DMS79 (cell line): ENCODE results near the gene DIAPH1.

Source experiments
- DNase-seq: peaks from one replicate; lab custom pipeline; 2025; lab: John Stamatoyannopoulos, UW

The DIAPH1 gene

DNA sequence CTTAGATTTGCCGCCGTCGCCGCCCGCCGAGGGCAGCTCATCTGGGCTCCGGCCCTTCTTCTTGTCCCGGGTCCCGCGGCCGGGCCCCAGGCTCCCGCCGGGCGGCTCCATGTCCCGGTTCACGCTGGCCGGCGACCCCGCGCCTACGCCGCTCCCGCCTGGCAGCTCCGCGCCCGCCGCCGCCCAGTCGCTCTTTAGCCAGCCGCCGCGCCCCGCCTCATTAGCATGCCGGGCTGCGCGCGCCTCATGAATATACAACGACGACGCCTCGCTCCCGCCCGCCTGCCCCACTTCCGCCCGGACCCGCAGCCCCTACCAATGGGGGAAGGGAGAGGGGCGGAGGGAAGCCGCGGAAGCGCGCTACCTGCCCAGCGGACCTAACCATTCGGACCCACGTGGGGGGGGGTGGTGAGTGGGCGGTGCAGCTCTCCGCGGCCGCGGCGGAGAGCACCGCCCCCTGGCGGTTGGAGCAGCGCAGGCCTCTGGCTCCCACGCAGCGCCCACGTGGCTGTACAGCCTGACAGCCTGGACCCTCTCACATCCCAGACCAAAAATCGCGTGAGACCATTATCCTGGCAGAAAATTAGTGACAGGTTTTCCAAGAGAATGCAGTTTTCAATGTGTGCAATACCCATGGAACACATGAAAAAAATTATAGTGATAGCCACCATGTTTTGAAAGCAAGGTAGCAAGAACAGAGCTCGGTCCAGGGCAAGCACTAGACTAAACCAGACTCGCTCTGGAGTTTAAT is at the start of gene DIAPH1:
Gene DIAPH1, minus strand, starts transcription at position 197 of the 751 bp plus-strand sequence. Its CDS starts 86 bp downstream, at position 111.
- DNase-seq = peak; percentile 79

DNA sequence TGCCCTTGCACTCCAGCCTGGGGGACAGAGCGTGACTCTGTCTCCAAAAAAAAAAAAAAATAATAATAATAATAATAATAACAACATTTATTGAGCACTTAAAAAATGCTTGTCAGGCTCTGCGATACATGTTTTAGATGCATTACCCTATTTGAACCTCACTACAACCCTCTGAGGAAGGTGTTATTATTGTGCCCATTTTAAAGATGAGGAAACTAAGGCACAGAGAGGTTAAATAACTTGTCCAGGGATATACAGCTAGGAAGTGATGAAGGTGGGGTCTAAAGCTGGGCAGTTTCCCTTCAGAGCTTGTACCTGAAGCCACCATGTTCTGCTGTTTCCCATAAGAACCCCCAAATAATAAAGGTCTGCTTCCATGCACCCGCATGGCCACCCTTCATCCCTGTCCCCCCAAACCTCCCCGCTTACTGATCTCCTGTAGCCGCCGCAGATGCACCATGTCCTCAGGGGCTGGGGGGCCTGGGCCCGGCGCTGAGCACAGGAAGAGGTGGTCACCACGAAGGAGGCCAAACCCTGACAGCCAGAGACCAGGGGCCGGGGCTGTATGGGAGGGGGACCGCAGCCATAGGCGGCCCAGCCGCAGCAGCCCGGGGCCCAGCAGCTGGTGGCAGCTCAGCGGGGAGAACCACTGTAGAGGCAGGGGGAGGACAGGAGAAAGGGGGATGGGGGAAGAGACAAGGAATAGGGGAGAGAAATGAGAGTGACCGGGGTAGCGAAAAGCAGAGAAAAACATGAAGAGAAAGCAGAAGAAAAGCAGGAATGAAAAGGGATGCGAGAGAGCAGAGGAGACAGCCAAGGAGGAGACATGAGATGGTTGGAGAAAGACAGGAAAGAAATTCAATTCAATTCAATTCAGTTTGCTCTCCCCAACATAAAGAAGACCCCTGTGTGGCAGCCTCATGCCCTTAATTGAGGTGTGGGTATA is 47.5 kb upstream of the DIAPH1 start:
- no peak for DNase-seq

DNA sequence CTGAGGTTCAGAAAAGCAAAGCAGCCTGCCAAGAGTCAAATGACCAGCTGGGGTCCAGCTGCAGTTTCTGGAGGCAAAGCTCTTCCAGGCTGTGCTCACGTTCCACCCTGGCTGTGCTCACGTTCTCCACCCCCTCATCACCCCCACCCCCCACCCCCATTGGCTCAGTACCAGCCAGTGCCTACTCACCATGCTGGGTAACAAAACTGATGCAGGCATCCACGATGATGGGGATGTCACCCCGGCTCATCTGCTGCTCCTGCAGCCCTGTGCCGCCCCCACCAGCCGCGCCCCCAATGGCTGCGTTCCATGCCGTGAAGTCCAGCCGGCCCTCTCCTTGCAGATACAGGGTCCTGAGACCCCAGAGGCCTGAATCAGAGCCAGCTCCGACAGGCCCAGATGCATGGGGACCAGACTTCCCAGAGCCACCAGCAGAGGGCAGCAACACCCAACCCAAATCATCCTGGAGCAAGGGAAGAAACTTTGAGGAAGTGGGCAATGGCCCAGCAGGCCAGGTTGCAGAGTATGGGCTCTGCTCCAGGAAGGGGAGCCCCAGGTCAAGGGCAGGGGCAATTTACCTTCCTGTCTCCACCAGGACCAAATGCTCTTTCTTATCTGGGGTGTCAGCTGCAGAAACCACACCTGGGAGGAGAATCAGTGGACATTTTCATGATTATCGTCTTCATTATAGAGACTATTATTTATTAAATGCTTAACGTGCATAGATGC is 46.1 kb upstream of the DIAPH1 start:
- peak; percentile 12 for DNase-seq

DNA sequence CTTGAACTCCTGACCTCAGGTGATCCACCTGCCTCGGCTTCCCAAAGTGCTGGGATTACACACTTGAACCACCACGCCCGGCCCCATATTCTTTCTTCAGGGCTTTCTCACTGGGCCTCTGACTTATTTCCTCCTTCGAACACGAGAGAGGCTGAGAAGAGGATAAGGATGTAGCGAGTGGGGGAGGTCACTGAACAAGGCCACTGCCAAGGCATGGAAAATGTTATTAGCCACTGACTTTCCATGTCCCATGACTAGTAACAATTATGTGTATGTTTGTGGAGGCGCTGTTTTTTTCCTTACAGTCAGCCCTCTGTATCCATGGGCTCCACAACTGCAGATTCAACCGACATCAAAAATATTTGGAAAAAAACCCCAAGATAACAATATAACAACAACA is 44.7 kb upstream of the DIAPH1 start:
- no peak for DNase-seq

DNA sequence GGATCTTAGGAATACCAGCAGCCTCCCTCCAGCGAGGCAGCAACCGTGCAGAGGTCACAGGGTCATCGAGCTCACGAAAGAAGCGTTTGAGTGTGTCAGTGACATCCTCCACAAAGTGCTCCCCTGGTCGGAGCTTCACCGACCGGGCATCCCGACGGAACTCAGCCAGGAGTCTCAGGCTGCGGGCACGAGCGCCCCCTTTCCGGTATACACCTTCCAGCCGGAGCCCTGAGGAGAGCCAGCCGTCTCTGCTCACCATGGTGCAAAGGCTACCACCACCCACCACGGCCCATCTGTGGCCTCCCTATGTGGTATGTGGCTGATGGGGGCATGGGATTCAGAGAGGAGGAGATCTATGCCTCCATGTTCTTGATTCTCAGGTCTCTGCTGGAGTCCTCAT is 43.2 kb upstream of the DIAPH1 start:
- DNase-seq = no peak

DNA sequence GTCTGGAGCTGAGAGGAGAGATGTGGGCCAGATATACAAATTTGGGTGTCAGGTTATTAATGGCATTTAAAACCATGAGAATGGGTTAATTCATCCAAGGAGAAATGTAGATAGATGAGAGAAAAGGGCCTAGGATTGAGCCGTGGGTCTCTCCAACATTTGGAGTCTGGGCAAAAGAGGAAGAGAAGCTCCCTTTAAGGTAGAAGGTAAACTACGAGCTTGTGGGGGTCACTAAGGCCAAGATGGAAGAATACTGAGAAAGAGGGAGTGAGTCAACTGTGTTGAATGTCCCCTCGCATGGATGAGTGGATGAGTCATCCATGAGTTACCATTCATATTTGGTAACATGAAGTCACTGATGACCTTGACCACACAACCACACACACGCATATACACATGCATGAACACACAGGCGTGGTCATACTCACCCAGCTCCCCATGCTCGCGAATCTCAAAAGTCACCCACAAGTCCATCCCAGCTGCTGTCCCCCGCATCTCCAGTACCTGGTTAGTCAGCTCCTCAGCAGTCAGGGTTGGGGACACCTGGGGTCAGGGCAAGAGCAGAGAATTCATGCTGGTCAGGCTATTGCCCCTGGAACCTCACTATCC is 39.2 kb upstream of the DIAPH1 start:
- DNase-seq = no peak

DNA sequence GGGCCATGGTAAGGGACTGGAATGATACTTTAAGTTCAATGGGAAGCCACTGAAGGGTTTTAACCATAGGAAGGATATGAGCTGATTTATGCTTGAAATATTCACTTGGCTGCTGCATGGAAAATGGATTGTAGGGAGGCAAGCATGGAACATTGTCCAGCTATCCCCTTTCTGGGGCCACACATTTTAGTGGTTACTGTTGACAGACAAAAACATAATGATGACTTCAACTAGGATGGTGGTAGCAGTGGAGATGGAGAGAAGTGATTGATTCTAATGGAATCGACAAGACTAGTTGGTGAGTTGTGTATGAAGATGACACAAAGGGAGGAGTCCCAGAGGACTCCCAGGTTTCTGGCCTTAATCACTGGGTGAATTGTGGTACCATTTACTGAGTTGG is 38.6 kb upstream of the DIAPH1 start:
- no peak for DNase-seq

DNA sequence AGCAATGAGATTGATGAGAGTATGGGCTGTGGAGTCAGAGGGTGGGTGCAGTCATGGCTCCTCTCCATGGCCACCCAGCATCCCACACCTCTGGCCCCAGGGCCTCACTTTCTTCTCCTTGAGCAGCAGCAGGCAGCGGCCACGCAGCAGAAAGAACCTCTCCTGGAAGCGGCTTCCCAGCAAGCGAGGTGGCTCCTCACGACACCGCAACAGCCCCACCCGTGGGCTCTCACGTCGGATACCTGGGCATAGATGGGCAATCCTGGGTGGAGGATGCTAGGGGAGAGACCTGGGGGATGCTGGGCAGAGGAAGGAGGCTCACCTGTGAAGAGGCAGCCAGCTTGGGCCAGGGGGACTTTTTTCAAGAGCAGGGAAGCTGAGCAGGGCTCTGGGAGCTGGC is 37.6 kb upstream of the DIAPH1 start:
- DNase-seq = no peak

DNA sequence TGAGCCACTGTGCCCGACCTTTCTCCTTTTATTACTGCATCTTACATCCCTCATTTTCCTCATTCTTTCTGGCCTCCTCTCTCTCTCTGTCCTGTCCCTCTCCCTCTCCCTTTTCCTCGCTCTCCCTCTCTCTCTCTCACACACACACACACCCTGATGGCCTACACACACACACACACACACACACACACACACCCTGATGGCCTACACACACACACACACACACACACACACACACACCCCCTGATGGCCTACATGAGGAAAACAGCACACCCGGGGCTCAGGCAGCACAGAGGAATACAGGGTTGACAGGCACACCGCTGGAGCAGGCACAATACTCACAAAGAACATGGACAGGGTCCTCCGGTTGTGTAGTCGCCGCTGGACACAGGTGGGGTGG is 36.2 kb upstream of the DIAPH1 start:
- no peak for DNase-seq

DNA sequence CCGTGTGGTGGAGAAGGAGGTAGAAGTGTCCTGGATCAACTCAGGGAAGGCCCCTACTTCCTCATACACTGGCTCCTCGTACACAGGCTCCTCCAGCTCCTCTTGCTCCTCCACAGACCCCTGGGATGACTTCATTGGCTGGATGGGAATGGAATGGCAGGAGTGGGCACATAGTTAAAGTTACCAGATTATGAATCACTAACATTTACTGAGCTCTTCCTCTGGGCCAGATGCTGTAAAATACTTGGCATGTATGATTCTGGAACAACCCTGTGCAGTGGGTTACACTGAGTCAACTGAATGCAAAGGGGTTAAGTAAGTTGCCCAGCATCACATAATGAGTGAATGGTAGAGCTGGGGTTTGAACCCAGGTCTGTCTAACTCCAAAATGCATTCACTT is 35.5 kb upstream of the DIAPH1 start:
- no peak for DNase-seq

DNA sequence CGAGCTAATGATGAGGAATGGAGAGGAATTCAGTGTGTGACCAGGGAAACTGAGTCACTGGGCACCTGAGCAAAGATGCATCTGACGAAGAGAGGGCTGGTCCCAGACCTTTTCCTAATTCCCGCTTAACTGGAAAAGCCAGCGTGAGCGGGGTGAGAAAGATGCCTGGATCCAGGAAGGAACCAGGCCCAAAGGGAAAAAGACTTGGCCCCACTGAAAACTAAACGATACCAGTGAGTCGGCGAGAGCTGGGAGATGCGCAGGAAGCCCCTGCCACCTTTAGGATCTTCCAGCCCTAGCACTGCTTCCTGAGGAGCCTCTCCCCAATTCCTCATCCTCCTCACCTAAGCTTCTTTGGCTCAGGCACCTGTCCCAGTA is 32.9 kb upstream of the DIAPH1 start:
- no peak for DNase-seq

DNA sequence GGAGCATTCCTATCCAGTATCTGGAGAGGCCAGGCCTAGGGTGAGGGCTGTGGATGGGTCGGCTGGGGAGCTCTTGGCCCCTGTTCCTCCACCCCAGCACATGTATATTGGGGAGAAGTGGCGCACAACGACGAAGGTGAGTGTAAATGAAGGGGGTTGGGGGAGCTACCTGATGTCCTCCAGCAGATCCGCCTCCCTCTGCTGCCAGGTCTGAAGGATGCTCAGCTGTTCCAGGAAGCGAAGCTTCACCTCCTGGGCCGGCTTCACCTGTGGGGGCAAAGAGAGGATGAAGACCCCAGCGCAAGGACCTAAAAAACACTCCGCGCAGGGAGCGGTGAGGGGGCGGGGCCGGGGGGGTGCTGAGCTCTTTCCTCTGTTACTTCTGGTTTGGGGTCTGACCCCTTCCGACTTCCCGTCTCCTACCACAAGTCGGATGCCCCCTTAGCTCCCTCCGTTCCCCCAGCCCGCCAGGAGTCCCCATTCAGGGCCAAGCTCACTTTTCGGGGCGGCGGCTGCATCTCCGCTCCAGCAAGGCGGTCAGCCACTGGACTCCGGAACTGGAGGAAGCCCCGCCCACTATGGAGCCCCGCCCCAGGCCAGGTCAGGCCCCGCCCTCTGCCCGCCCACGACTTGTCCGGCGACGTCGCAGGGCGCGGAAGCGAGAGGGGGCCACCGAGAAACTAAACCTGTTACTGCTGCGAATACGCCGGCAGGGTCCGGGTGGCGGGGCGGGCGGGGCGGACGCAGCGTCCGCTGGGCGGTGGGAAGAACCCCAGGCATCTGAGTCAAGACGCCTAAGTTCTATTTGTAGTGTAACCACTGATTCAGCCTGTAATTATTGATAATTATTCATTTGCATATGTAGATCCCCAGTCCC is 32.3 kb upstream of the DIAPH1 start, which contains the start of gene FCHSD1:
Gene FCHSD1, minus strand, starts transcription at position 568 of the 877 bp plus-strand sequence. Its CDS starts 50 bp downstream, at position 518.
- peak; percentile 2 for DNase-seq

DNA sequence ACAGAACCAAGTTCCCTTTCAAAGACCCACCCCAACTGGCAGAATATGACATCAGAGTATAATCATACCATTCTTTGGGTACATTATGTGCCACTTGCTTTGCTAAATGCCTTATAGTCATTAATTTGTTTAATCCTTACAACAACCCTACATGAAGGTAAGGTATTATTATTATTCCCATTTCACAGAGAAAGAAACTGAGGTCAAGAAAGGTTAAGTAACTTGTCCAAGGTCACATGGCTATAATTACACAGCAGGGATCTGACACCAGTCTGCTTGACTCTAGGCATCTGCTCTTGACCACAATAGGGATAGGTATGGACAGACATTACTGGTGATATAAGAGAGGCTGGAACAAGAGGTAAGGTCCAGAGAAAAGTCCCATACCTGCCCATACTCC is 31.2 kb upstream of the DIAPH1 start:
- no peak for DNase-seq

DNA sequence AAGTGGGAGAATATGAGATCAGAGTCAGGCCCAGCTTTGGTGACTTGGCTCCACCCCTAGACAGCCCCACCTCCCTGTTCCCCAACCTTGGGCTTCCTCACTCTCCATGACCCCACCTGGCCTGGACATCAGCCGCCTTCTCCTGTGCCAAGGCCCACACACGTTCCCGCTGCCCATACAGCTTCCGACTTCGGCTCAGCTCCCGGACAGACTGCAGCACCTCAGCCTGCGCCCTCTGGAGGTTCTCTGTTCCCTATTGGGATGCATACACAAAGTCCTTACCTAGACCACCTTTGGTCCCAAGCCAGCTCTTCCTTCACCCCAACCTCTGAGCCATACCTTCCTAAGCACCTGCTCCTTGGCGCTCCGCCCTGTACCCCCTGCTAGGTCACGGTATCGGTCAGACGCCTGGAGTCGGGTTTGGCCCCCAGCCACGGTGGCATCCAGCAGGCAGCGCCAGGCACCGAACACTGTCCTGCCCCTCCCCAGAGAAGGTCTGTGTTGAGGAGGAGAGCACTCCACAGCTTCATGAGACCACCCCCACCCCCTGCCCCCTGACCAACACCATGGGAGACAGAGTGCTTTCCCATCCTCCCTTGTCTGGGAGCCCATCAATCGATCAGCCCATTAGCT is 30.4 kb upstream of the DIAPH1 start:
- DNase-seq = no peak

DNA sequence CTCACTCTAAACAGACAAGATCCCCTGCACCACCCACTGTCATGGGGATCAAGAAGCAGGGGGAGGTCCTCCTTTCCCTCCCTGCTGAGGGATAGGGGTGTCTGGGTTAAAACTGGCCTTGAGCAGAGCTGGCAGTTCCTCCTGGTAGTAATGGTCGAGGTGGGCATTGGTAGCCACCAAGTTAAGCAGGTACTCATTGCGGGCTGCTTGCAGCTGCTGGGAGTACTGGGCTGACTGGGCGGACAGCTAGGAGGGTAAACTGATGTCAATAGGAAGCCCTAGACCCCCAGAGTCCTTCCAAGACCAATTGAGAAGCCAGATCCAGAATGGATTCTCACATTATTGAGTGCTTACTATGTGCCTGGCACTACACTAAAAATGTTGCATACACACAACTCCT is 29.1 kb upstream of the DIAPH1 start:
- DNase-seq = no peak

DNA sequence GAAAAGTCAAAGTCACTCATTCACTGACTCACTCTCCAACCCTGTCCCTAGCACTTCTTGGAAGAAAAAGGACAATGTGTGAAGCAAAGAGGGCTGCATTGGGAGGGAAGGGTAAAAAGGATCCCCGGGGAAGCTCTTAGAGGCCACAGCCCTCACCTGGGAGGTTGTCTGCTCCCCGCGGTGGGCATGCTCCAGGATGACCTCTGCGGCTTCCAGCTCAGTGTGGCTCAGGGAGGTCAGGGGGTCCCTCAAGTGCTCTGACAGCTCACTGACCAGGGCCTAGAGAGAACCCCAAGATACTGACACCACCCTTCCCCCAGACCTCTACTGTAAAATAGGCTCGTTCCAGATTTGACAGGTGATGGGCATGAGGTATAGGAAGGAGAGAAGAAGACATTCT is 28.4 kb upstream of the DIAPH1 start:
- no peak for DNase-seq

DNA sequence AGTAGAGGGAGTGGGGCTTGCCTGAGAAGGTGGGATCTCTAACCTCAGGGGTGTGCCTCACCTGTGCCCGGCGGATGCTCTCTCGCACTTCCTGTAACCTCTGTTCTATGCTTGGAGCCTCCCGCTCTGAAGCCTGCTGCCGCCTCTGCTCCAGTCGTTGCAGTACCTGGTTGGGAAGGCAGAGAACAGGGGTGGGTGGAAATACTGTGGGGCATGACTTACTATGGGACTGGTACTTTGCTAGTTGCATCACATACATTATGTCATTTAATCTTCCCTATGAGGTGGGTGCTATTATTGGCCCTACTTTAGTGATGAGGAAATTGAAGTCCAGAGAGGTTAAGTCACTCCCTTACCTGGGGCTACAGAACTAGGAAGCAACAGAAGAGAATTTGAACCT is 27.2 kb upstream of the DIAPH1 start:
- no peak for DNase-seq

DNA sequence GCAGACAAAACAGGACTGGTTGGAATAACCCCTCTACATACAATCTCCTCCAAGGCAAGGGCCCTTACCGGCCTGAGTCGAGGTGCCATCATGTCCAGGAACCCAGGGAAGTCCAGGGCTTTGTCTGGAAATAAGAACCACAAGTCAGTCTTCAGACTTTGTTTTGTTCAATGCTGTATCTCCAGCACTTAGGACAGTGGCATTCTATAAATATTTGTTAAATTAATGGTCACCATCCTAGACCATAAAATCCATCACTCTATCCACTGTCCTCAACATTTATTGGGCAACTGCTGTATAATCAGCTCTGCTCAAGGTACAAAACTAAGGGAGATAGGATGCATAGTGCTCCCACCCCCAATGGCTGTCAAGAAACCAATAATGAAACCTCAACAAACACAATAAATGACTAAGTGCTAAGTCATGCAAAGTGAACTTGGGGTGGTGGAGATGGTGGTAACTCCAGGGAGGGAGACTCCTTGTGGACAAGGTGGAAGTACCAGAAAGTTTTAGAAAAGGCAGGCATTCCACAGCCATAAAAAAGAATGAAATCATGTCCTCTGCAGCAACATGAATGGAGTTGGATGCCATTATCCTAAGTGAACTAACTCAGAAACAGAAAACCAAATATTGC is 23.0 kb upstream of the DIAPH1 start:
- DNase-seq = no peak

DNA sequence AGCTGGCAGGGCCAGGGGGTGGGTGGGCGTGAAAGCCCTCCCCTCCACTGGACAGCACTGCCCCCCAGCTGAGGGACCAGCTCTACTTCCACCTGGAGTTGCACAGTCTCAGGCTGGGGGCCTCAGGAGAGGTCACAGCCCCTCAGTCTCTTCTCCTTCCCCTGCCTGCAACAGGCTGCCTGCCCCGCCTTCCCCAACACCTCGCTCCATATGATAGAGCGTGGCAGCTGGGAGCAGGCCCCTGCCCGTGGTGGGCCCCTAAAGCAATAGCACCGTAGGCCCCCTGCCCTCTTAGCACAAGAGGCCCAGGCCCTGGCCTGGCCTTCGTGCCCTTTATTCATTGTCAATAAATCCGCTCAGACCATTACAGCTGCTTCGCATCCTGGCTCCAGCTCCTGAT is 21.9 kb upstream of the DIAPH1 start:
- no peak for DNase-seq

DNA sequence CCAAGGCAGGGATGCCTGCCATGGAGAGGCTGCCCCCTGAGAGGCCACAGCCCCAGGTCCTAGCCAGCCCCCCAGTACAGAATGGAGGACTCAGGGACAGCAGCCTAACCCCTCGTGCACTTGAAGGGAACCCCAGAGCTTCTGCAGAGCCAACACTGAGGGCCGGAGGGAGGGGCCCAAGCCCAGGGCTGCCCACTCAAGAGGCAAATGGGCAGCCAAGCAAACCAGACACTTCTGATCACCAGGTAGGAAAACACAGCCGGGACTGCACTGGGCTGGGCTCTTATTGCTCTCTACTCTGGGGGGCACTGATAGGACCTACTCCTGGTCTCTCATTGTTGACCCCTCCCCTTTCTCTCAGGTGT is 21.2 kb upstream of the DIAPH1 start:
- no peak for DNase-seq
